ENCODE measurements around the gene PDIA5. TPM values are rescaled to one million over a fixed set of nuclear protein-coding genes. Genes with fewer than 3 reads are reported as not detected.

The PDIA5 gene
- total RNA-seq, 1 experiment from 2014 or later: 24.3 TPM

- WGBS (ENCODE audit: extremely low coverage, insufficient read length, low lambda C conversion rate): no CpG with 5 or more reads among the region's 6 CpGs
These were observed 278 bp upstream of the PDIA5 start for GRCh38 chr3:123066599-123066895.

More at GRCh38 chr3:123066599-123066895, 278 bp upstream of the PDIA5 start:
- Histone ChIP-seq H3K27ac (ENCODE audit: insufficient read length, low read depth, low read length) (no peak overlapping the region), H3K14ac (ENCODE audit: insufficient read depth, low read length) (no peak overlapping the region), H2BK120ac (ENCODE audit: low read depth, low read length, poor library complexity, severe bottlenecking) (no peak overlapping the region), H2BK20ac (ENCODE audit: low read depth, low read length, poor library complexity, severe bottlenecking) (no peak overlapping the region), H3K56ac (ENCODE audit: insufficient read length, low read depth, low read length) (no peak overlapping the region), H3K23me2 (ENCODE audit: insufficient read length, low read depth, low read length, poor library complexity, severe bottlenecking) (peaks cover 18% of the 10 kb centered on the region), H2BK15ac (ENCODE audit: low read depth, low read length) (no peak overlapping the region), H4K8ac (replicated peaks; ENCODE audit: insufficient read length, low read depth, low read length) (no peak overlapping the region), H2BK5ac (ENCODE audit: insufficient read length, low read length) (no peak overlapping the region), H3K79me1 (ENCODE audit: insufficient read depth, low read depth, low read length, poor library complexity, severe bottlenecking) (peaks cover 4% of the 10 kb centered on the region), H2AK5ac (ENCODE audit: insufficient read length, low read length) (no peak overlapping the region), H3K27me3 (ENCODE audit: insufficient read depth, low read length) (no peaks in the 10 kb centered on the region; the same call in 1 of the 2 replicates), H3K4me1 (ENCODE audit: insufficient read depth, low read length) (peaks cover 7% of the 10 kb centered on the region; the same call in 1 of the 2 replicates), H3K18ac (ENCODE audit: insufficient read length, low read depth, low read length) (no peak overlapping the region), H4K20me1 (ENCODE audit: control insufficient read depth, insufficient read depth, insufficient read length) (no peaks in the 10 kb centered on the region), H2BK12ac (ENCODE audit: insufficient read length, low read depth, low read length) (no peak overlapping the region), H3K9me3 (ENCODE audit: control insufficient read depth, low read depth, low read length) (no peaks in the 10 kb centered on the region), H3K4me2 (ENCODE audit: insufficient read depth, insufficient read length, low read length) (peak overlapping the region; percentile 80), H3T11ph (ENCODE audit: low read length) (no peak overlapping the region), H4K91ac (ENCODE audit: insufficient read length, low read depth, low read length) (no peak overlapping the region), H3K9ac (ENCODE audit: extremely low read depth, insufficient read length, low read length) (no peak overlapping the region), H2AFZ (ENCODE audit: low read length) (no peak overlapping the region), H3K23ac (ENCODE audit: insufficient read length, low read depth, low read length) (no peak overlapping the region), H4K5ac (ENCODE audit: insufficient read length, low read depth, low read length) (no peak overlapping the region), H3K79me2 (ENCODE audit: insufficient read depth, low read length) (peaks cover 10% of the 10 kb centered on the region; the same call in 1 of the 2 replicates), H3K4ac (ENCODE audit: low read depth, low read length) (no peak overlapping the region)
- Mint-ChIP-seq H3K4me1 (peaks cover 37 to 39% of the 10 kb centered on the region in 2 experiments), H3K9me3 (peaks cover 6 to 9% of the 10 kb centered on the region in 2 experiments; a peak in 3 of 5 replicates), H3K27me3 (ENCODE audit: low read depth) (peaks cover 41% of the 10 kb centered on the region), H3K36me3 (ENCODE audit: insufficient read depth in 1 of 3, low read depth in 3 of 3) (no peaks in the 10 kb centered on the region; a peak in 1 of 7 replicates), H3K4me3 (peak overlapping the region; percentile 71 to 91), H3K27ac (no peak overlapping the region)
- no peak for DNase-seq
- TF ChIP-seq, protein P1, sequence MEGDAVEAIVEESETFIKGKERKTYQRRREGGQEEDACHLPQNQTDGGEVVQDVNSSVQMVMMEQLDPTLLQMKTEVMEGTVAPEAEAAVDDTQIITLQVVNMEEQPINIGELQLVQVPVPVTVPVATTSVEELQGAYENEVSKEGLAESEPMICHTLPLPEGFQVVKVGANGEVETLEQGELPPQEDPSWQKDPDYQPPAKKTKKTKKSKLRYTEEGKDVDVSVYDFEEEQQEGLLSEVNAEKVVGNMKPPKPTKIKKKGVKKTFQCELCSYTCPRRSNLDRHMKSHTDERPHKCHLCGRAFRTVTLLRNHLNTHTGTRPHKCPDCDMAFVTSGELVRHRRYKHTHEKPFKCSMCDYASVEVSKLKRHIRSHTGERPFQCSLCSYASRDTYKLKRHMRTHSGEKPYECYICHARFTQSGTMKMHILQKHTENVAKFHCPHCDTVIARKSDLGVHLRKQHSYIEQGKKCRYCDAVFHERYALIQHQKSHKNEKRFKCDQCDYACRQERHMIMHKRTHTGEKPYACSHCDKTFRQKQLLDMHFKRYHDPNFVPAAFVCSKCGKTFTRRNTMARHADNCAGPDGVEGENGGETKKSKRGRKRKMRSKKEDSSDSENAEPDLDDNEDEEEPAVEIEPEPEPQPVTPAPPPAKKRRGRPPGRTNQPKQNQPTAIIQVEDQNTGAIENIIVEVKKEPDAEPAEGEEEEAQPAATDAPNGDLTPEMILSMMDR (conservative IDR thresholded peaks at IDR 0.05): no peak

Data from H9 (cell line).